Caki2 (cell line): ENCODE measurements around the gene CNNM2. TPM values are rescaled to one million over a fixed set of nuclear protein-coding genes. Genes with fewer than 3 reads are reported as not detected.
"Not testable (repeated sequence)": the region's sequence is repeated elsewhere in the genome, so short reads cannot be mapped to it uniquely, and the experiment has no call there.

Source experiments
- DNase-seq: peaks from one replicate; pipeline ENCODE4 v3.0.0-alpha.2; 2015; ENCODE audit warnings: low read depth
- in situ Hi-C: cut with HindIII; loops from 2 replicates; pipeline ENCODE4 v1.10.0; 2016; ENCODE audit warnings: low sequenced_read_pairs, low pct_unique_long_range_greater_than_20kb, mixed read lengths
- total RNA-seq: library from RNA; depleted of rRNA; stranded (reverse); fragments of >200 nt; shearing (Covaris generic); gene quantifications from 2 replicates; pipeline ENCODE4 v1.2.3, GENCODE V29; 2014; ENCODE audit warnings: low replicate concordance

The CNNM2 gene
- total RNA-seq, 1 experiment from 2014 or later: 4.0 TPM

DNA sequence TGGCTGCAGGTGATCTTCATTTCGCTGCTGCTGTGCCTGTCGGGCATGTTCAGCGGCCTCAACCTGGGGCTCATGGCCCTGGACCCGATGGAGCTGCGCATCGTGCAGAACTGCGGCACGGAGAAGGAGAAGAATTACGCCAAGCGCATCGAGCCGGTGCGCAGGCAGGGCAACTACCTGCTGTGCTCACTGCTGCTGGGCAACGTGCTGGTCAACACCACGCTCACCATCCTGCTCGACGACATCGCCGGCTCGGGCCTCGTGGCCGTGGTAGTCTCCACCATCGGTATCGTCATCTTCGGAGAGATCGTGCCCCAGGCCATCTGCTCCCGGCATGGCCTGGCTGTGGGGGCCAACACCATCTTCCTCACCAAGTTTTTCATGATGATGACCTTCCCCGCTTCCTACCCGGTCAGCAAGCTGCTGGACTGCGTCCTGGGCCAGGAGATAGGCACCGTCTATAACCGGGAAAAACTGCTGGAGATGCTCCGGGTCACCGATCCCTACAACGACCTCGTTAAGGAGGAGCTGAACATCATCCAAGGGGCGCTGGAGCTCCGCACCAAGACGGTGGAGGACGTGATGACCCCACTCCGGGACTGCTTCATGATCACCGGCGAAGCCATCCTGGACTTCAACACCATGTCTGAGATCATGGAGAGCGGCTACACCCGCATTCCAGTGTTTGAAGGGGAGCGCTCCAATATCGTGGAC is 1.3 kb downstream of the CNNM2 start:
- DNase-seq: no peak

DNA sequence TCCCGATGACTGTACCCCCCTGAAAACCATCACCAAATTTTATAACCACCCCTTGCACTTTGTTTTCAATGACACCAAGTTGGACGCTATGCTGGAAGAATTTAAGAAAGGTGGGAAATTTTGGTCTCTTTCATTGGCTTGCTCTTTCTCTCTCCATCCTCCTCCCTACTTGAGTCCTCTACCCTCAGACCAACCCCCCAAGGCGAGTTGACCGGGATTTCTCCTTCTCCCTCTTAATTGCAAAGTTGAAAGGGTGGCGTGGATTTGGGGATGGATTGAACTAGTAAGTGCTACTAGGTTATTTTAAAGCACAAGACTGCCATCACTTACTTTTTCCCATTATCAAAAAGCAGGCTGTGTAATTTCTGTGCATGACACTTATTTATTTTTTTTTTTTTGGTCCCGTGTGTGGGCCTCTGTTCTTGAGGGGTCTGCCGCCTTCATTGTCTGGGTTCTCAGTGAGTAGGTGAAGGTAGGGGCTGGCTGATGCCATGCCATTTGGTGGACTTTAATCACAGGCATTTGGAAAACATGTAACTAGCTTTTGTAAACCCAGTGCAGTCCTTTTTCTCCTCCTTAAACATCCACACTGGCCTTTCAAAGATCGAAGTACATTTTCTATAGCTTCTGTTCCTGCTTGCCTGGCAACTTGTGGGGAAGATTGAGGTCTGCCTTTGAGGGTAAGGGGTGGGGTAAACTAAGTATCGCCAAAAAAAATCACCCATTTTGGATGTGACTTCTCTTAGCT is 2.1 kb downstream of the CNNM2 start:
- no peak for DNase-seq
- in situ Hi-C loops: no loop called here

More for the DNA sequence above, 1.3 kb downstream of the CNNM2 start:
- in situ Hi-C loops: no loop called here

GRCh38 chr10:102923601-102924000 is 5.5 kb downstream of the CNNM2 start:
- in situ Hi-C loops: no loop called here
- no peak for DNase-seq

DNA sequence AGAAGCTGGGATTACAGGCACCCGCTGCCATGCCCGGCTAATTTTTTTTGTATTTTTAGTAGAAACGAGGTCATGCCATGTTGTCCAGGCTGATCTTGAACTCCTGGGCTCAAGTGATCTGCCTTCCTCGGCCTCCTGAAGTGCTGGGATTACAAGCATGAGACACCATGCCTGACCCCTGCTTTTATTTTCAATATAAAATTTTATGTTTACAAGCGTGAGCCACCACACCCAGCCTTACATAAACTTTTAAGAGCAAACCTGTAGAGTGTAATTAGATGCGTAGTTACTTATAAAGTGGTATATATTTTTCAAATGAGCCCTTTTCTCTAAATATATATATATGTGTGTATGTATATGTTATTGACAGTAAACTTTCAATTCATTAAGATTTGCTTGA is 8.7 kb downstream of the CNNM2 start:
- in situ Hi-C loops: no loop called here
- DNase-seq: no peak

GRCh38 chr10:102927311-102928010 is 9.4 kb downstream of the CNNM2 start:
- in situ Hi-C loops: no loop called here
- DNase-seq: no peak

- DNase-seq, in situ Hi-C loops: not testable (repeated sequence)
Observed at GRCh38 chr10:102928442-102928841, 10.3 kb downstream of the CNNM2 start.

DNA sequence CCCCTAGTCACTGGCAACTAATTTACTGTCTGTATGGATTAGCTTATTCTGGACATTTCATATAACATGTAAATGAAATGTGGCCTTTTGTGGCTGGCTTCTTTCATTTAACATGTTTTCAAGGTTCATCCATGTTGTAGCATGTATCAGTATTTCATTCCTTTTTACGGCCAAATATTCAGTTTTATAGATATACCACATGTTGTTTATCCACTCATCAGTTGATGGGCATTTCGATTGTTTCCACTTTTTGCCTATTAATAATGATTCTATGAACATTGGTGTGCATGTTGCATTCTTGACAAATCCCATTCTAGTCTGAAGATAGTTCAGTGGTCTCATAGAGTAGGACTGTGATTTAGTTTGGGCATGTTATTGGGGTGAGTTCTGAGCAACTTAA is 12.6 kb downstream of the CNNM2 start:
- in situ Hi-C loops: no loop called here
- DNase-seq: no peak

- no peak for DNase-seq
- in situ Hi-C loops: no loop called here
Observed at GRCh38 chr10:102931643-102932042, 13.5 kb downstream of the CNNM2 start.

DNA sequence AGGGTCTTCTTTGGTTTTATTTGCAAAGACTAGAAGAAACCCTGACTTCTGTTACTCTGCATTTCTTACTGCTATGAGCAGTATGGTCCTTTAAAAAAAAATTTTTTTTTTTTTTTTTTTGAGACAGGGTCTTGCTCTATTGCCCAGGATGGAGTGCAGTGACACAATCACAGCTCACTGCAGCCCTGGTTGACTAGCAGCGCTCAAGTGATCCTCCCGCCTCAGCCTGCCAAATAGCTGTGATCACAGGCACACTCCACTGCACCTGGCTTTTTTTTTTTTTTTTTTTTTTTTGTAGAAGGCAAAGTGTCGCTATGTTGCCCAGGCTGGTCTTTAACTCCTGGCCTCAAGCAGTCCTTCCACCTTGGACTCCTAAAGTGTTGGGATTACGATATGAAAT is 17.4 kb downstream of the CNNM2 start:
- in situ Hi-C loops: no loop called here

GRCh38 chr10:102935939-102936605 is 18.0 kb downstream of the CNNM2 start:
- in situ Hi-C loops: no loop called here
- DNase-seq: no peak

More for the DNA sequence above, 17.4 kb downstream of the CNNM2 start:
- DNase-seq: no peak

GRCh38 chr10:102941401-102941800 is 23.3 kb downstream of the CNNM2 start:
- no peak for DNase-seq
- in situ Hi-C loops: no loop called here

- in situ Hi-C loops: no loop called here
- no peak for DNase-seq
Observed at GRCh38 chr10:102945449-102945848, 27.4 kb downstream of the CNNM2 start.

GRCh38 chr10:102945962-102946361 is 27.9 kb downstream of the CNNM2 start:
- in situ Hi-C loops: no loop called here
- DNase-seq: no peak

DNA sequence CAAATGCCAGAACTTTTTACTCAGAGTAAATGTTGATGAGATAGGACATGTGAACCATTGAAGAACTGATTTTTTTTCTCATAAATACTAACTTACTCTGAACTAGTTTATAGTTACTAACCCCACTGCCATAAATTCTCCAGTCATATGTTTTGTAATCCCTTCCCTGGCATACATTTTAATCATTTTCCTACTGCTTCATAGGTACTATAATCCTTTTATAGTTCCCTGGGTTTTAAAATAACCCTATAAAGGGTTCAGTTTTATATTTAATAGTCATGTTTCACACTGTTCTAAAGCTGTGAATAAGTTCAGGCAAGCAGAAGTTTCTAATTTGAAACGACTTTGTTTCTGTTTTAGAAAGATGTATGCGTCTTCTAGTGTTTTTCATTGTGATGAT is 28.9 kb downstream of the CNNM2 start:
- in situ Hi-C loops: no loop called here
- no peak for DNase-seq

DNA sequence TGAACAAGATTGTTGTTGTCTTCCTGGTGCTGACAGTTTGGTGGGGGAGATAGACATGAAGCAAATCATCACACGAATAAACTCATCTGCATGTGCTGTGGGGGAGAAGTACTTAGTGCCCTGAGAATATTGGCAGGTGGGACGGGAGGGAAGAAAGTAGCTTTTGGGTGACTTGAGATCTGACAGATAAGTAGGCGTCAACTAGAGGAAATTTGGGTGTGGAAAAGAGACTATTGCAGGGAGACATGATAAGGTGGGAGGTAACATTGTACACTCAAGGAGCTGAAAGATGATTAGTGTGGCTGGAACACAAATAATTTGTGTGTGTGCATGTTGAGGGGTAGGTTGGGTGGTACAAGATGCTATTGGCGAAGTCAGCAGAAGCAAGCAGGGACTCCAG is 30.1 kb downstream of the CNNM2 start:
- in situ Hi-C loops: no loop called here
- DNase-seq: no peak

- no peak for DNase-seq
- in situ Hi-C loops: no loop called here
Observed at GRCh38 chr10:102948786-102949185, 30.7 kb downstream of the CNNM2 start.

DNA sequence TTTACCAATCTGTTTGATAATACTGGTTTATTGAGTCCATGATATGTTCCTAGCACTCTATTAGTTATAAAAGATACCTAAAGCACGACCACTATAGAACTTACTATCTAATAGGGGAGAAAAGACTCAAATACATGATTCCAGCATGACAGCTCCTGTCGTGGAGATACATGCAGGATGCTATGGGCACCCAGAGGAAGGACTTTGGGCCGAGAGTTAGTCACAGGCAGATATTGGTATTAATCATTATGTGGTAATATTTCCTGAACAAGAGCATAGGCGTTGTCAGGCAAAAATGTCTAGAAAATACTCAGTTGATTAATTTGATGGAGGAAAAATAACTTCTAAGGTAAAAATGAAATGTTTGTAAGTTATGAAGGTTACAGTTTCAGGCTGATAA is 31.8 kb downstream of the CNNM2 start:
- in situ Hi-C loops: no loop called here

DNA sequence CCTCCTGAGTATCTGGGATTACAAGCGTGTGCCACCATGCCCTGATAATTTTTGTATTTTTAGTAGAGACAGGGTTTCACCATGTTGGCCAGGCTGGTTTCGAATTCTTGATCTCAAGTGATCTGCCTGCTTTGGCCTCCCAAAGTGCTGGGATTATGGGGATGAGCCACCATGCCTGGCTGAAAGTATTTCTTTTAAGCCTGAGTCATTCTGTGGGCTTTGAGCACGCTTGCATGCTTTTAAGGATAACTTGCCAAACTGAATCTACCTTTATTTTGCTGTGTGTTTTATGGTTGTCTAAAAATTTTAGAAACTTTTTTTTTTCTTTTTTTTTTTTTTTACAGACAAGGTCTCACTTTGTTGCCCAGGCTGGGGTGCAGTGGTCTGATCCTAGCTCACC is 33.2 kb downstream of the CNNM2 start:
- no peak for DNase-seq
- in situ Hi-C loops: no loop called here

More for the DNA sequence above, 31.8 kb downstream of the CNNM2 start:
- no peak for DNase-seq

DNA sequence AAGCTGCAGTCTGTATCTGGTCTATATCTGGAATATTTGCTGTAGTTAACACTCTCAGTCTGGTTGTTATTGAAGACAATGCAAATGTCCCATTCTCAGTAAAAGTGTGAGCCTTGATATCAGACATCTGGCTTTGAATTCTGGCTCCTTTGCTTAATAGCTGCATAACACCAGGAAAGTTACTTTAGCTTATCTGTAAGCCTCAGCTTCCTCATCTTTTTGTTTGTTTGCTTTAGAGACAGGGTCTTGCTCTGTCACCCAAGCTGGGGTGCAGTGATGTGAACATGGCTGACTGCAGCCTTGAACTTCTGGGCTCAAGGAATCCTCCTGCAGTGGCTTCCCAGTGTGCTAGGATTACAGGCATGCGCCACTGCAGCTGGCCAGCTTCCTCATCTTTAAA is 41.3 kb downstream of the CNNM2 start:
- in situ Hi-C loops: no loop called here
- no peak for DNase-seq
